ENCODE results near the gene SCGB1D1. TPM values are rescaled to one million over a fixed set of nuclear protein-coding genes. Genes with fewer than 3 reads are reported as not detected.

SCGB1D1 gene
- total RNA-seq, 1 donor from 2014 or later: not detected

Other genes starting within 250 kb of the SCGB1D1 start
- 2.1 TPM for gene BEST1, start 239.9 kb upstream of the SCGB1D1 start, total RNA-seq
- gene FTH1, start 222.6 kb upstream of the SCGB1D1 start, total RNA-seq: 276 TPM
- gene INCENP, start 66.2 kb upstream of the SCGB1D1 start, total RNA-seq: 6.8 TPM
- gene SCGB2A1, start 18.5 kb downstream of the SCGB1D1 start, total RNA-seq: not detected
- gene SCGB1D2, start 52.0 kb downstream of the SCGB1D1 start, total RNA-seq: not detected
- gene SCGB2A2, start 79.9 kb downstream of the SCGB1D1 start, total RNA-seq: not detected
- not detected for gene SCGB1D4, start 108.9 kb downstream of the SCGB1D1 start, total RNA-seq
- 3.7 TPM for gene ASRGL1, start 147.2 kb downstream of the SCGB1D1 start, total RNA-seq
- not detected for gene SCGB1A1, start 228.8 kb downstream of the SCGB1D1 start, total RNA-seq

Data from skeletal muscle tissue (tissue), 1 donor.